ENCODE data around the gene NGEF. TPM values are rescaled to one million over a fixed set of nuclear protein-coding genes. Genes with fewer than 3 reads are reported as not detected.

The NGEF gene
- total RNA-seq, 1 experiment from 2014 or later = 71.3 TPM

DNA sequence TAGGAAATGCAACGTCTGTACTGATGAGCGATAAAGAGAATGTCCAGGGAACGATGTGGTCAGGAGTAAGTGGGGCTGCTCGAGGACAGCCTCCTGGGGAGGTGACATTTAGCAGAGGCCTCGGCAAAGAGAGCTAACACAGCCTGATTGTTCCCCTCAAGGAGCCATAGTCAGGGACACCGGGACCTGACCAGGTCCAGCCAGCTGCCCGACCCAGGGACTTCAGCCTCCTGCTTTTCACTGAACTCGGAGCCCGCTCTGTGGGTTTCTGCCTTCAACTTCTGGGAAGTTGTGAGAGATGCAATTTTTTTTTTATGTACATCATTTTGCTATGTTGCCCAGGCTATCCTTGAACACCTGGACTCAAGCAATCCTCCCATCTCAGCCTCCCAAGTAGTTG lies 29.5 kb upstream of the NGEF start:
- Histone ChIP-seq H2AFZ (ENCODE audit: low read length) (no peak overlapping the region), H3K36me3 (ENCODE audit: low read depth, low read length) (no peaks in the 10 kb centered on the region), H3K79me2 (ENCODE audit: low read length) (no peaks in the 10 kb centered on the region), H3K9me3 (ENCODE audit: low read length) (no peaks in the 10 kb centered on the region), H3K27me3 (ENCODE audit: low read length) (no peaks in the 10 kb centered on the region), H3K9ac (ENCODE audit: low read length) (no peak overlapping the region), H4K20me1 (ENCODE audit: low read length) (no peaks in the 10 kb centered on the region), H3K27ac (ENCODE audit: low read length) (no peak overlapping the region), H3K4me2 (ENCODE audit: low read length) (no peak overlapping the region), H3K4me3 (ENCODE audit: low read length) (no peak overlapping the region), H3K4me1 (ENCODE audit: insufficient read depth, low read length) (0 out of 2 replicates have a peak, but pooled peaks cover under 1% of the 10 kb centered on the region), H3K9me2 (replicated peaks; ENCODE audit: low read length) (no peaks in the 10 kb centered on the region), H3F3A (ENCODE audit: low read length, unreplicated experiment) (no peaks in the 10 kb centered on the region)
- TF ChIP-seq EZH2phosphoT487 (IDR thresholded peaks at IDR 0.05; ENCODE audit: borderline replicate concordance, low read length) = no peak
- TF ChIP-seq EZH2 (IDR thresholded peaks at IDR 0.05; ENCODE audit: low read length, unreplicated experiment) = no peak
- no peak for TF ChIP-seq CTCF (conservative IDR thresholded peaks at IDR 0.05; ENCODE audit: low read depth, low read length)
- ChIA-PET POLR2A (ENCODE audit: unreplicated experiment) (no interaction called here), CTCF (no interaction called here)
- DNase-seq = no peak
- no TSS peak for BruUV-seq (replicated peaks)
- no peak for ATAC-seq
- intact Hi-C loops (cut with micrococcal nuclease) = no loop called here

GRCh38 chr2:233041722-233042323 lies 28.8 kb upstream of the NGEF start:
- BruUV-seq (replicated peaks) = no TSS peak
- H3K36me3 ChIP-seq (ENCODE audit: low read depth, low read length) = no peaks in the 10 kb centered on the region
- no peaks in the 10 kb centered on the region for H4K20me1 ChIP-seq (ENCODE audit: low read length)
- POLR2A ChIA-PET (ENCODE audit: unreplicated experiment) = no interaction called here
- no peaks in the 10 kb centered on the region for H3K79me2 ChIP-seq (ENCODE audit: low read length)
- peaks cover 6% of the 10 kb centered on the region for H3K4me1 ChIP-seq (ENCODE audit: insufficient read depth, low read length)
- no peak overlapping the region for H3K27ac ChIP-seq (ENCODE audit: low read length)
- CTCF ChIA-PET = no interaction called here
- H3K9ac ChIP-seq (ENCODE audit: low read length) = no peak overlapping the region
- ATAC-seq (no peak), DNase-seq (no peak)
- no peaks in the 10 kb centered on the region for H3K9me3 ChIP-seq (ENCODE audit: low read length)
- TF ChIP-seq EZH2 (IDR thresholded peaks at IDR 0.05; ENCODE audit: low read length, unreplicated experiment) (no peak), EZH2phosphoT487 (IDR thresholded peaks at IDR 0.05; ENCODE audit: borderline replicate concordance, low read length) (no peak), CTCF (conservative IDR thresholded peaks at IDR 0.05; ENCODE audit: low read depth, low read length) (no peak)
- intact Hi-C loops (cut with micrococcal nuclease) = no loop called here
- H3F3A ChIP-seq (ENCODE audit: low read length, unreplicated experiment) = no peaks in the 10 kb centered on the region
- no peaks in the 10 kb centered on the region for H3K9me2 ChIP-seq (replicated peaks; ENCODE audit: low read length)
- H3K4me3 ChIP-seq (ENCODE audit: low read length) = no peak overlapping the region
- H3K27me3 ChIP-seq (ENCODE audit: low read length) = no peaks in the 10 kb centered on the region
- no peak overlapping the region for H3K4me2 ChIP-seq (ENCODE audit: low read length)
- no peak overlapping the region for H2AFZ ChIP-seq (ENCODE audit: low read length)

DNA sequence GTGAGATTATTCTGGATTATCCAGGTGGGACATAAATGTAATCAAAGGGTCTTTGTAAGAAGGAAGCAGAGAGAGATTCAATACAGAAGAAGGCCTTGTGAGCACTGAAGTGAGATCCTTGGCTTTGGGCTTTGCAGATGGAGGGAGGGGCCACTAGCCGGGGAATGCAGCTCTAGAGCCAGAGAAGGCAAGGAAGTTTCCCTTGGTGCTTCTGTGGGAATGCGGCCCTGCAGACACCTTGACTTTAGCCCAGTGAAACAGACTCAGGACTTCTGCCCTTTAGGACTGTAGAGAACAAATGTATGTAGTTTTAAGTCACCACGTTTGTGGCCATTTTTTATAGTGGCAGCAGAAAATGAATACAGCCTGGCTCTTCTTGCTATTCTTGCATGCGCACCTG lies 27.5 kb upstream of the NGEF start:
- CTCF ChIA-PET = no interaction called here
- peaks cover 6% of the 10 kb centered on the region for H3K79me2 ChIP-seq (ENCODE audit: low read length)

More for the DNA sequence above, 27.5 kb upstream of the NGEF start:
- BruUV-seq (replicated peaks) = no TSS peak
- POLR2A ChIA-PET (ENCODE audit: unreplicated experiment) = no interaction called here
- Histone ChIP-seq H3K27me3 (ENCODE audit: low read length) (no peaks in the 10 kb centered on the region), H3K4me2 (ENCODE audit: low read length) (no peak overlapping the region), H2AFZ (ENCODE audit: low read length) (no peak overlapping the region), H3K9ac (ENCODE audit: low read length) (no peak overlapping the region), H3K4me3 (ENCODE audit: low read length) (no peak overlapping the region), H3K9me3 (ENCODE audit: low read length) (no peaks in the 10 kb centered on the region), H3K4me1 (ENCODE audit: insufficient read depth, low read length) (peaks cover 19% of the 10 kb centered on the region), H3K9me2 (replicated peaks; ENCODE audit: low read length) (no peaks in the 10 kb centered on the region), H3K36me3 (ENCODE audit: low read depth, low read length) (no peaks in the 10 kb centered on the region), H4K20me1 (ENCODE audit: low read length) (no peaks in the 10 kb centered on the region), H3F3A (ENCODE audit: low read length, unreplicated experiment) (no peaks in the 10 kb centered on the region), H3K27ac (ENCODE audit: low read length) (no peak overlapping the region)
- DNase-seq = no peak
- no peak for ATAC-seq
- TF ChIP-seq EZH2phosphoT487 (IDR thresholded peaks at IDR 0.05; ENCODE audit: borderline replicate concordance, low read length) (no peak), EZH2 (IDR thresholded peaks at IDR 0.05; ENCODE audit: low read length, unreplicated experiment) (no peak), CTCF (conservative IDR thresholded peaks at IDR 0.05; ENCODE audit: low read depth, low read length) (no peak)
- intact Hi-C loops (cut with micrococcal nuclease) = no loop called here
